BE2C (cell line): ENCODE results near the gene ULK2.
A peak's percentile ranks its signal among the peaks of the same experiment; 100 is the strongest.

Source experiments
- DNase-seq: peaks from one replicate; pipeline ENCODE4 v3.0.0-alpha.2; 2020
- H3K27me3 ChIP-seq: fragments of 250-450 bp; sonication (Bioruptor Pico); 2 replicates; pipeline ENCODE4 v1.5.1; 2020; ENCODE audit warnings: mild to moderate bottlenecking
- H3K36me3 ChIP-seq: fragments of 250-450 bp; sonication (Bioruptor Pico); 2 replicates; pipeline ENCODE4 v1.5.1; 2020; ENCODE audit warnings: mild to moderate bottlenecking
- H3K4me1 ChIP-seq: fragments of 250-450 bp; sonication (Bioruptor Pico); 2 replicates; pipeline ENCODE4 v1.5.1; 2020
- H3K4me3 ChIP-seq: 2 replicates; pipeline ENCODE4 v1.5.1; 2011; ENCODE audit warnings: low read depth, low read length
- H3K9me3 ChIP-seq: fragments of 250-450 bp; sonication (Bioruptor Pico); 2 replicates; pipeline ENCODE4 v1.5.1; 2020
- TF ChIP-seq, protein P1 (sequence below): IDR thresholded peaks from 2 replicates; pipeline ENCODE4 v1.5.1; 2012; ENCODE audit warnings: mild to moderate bottlenecking, low read depth, low read length

ULK2 gene

DNA sequence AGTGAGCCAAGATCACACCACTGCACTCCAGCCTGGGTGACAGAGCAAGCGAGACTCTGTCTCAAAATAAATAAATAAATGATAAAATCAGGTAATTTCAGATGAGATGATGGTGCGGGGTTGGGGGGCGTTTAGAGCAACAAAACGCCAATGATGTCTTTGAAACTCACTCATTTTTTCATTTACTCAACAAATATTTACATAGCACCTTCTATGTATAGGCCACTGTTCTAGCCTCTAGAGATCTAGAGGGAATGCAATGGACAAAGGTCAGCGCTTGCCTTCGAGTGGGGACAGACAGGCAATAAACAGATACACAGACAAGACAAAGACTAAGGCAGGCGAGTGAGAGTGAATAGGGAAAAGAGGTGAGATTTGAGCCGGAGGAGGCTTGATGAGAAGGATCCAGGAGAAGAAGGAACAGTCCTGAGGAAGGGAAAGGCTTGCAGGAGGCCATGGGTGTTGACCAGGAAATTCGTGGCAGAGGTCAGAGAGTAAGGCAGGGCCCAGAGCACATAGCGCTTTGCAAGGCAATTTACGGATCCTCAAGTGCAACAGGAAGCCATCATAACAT is 133.7 kb downstream of the ULK2 start:
- no peaks in the 10 kb centered on the region for H3K4me1 ChIP-seq
- H3K36me3 ChIP-seq = no peaks in the 10 kb centered on the region
- TF ChIP-seq, protein P1, sequence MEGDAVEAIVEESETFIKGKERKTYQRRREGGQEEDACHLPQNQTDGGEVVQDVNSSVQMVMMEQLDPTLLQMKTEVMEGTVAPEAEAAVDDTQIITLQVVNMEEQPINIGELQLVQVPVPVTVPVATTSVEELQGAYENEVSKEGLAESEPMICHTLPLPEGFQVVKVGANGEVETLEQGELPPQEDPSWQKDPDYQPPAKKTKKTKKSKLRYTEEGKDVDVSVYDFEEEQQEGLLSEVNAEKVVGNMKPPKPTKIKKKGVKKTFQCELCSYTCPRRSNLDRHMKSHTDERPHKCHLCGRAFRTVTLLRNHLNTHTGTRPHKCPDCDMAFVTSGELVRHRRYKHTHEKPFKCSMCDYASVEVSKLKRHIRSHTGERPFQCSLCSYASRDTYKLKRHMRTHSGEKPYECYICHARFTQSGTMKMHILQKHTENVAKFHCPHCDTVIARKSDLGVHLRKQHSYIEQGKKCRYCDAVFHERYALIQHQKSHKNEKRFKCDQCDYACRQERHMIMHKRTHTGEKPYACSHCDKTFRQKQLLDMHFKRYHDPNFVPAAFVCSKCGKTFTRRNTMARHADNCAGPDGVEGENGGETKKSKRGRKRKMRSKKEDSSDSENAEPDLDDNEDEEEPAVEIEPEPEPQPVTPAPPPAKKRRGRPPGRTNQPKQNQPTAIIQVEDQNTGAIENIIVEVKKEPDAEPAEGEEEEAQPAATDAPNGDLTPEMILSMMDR = no peak
- no peak for DNase-seq
- no peak overlapping the region for H3K4me3 ChIP-seq
- no peaks in the 10 kb centered on the region for H3K9me3 ChIP-seq
- no peaks in the 10 kb centered on the region for H3K27me3 ChIP-seq

DNA sequence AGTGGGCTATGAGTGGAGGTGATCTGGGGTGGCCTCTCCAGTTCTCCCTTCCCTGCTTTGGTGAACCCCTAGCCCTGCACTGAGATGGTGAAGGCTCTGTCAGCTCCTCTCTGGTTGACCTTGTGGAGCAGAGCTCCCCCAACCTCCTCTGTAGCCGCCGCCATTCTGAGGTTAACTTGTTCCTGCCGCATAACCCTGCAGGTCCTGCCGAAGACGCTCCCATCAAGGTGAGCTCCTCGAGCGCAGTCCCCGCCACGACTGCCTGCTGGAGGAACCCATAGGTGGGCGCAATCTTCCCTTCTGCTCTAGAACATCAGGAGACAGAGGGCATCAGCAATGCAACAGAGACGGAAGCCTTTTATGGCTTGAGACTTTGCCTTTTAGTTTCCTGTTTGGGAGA is 136.1 kb downstream of the ULK2 start:
- Histone ChIP-seq H3K27me3 (no peaks in the 10 kb centered on the region), H3K4me3 (no peak overlapping the region), H3K4me1 (peaks cover 4% of the 10 kb centered on the region), H3K9me3 (no peaks in the 10 kb centered on the region), H3K36me3 (no peaks in the 10 kb centered on the region)
- TF ChIP-seq, protein P1 = no peak
- DNase-seq = no peak

DNA sequence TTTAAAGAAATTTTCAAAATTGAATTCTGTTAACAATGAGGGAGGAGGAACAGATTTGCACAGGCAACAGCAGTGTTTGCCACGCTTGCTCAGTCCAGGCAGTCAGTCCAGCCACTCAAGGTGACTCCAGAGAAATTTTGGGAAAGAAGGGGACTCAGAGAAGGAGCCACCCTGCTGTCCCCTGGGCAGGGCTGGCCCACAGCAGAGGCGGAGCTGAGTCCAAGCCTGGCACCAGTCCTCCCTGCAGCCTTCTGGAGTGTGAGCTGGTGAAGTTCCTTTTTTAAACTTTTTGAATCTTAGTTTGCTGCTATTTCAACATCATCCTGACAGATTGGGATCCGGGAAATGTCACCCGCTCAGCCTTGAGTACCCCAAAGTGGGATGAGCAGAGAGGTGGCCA is 136.9 kb downstream of the ULK2 start:
- Histone ChIP-seq H3K4me3 (no peak overlapping the region), H3K36me3 (no peaks in the 10 kb centered on the region), H3K27me3 (no peaks in the 10 kb centered on the region), H3K9me3 (no peaks in the 10 kb centered on the region), H3K4me1 (peaks cover 4% of the 10 kb centered on the region)
- DNase-seq = no peak
- TF ChIP-seq, protein P1 = no peak

DNA sequence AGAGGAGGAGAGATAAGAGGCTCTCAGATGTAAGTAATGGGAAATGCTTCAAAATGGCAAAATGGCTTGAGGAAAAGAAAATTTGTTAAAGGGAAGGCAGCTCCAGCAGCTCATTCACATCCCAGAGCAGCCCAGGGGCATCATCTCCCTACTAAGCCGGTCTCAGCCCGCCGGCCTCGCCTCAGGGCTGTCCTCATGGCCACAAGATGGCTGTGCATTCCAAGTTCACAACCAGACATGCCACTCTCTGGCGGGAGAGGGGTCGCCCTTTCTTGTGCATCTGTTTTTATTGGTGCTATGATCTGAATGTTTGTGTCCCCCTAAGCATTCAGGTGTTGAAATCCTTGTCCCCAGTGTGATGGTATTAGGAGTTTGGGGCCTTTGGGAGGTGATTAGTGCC is 137.8 kb downstream of the ULK2 start:
- H3K9me3 ChIP-seq = no peaks in the 10 kb centered on the region
- H3K27me3 ChIP-seq = no peaks in the 10 kb centered on the region
- no peak for DNase-seq
- peaks cover 4% of the 10 kb centered on the region for H3K4me1 ChIP-seq
- TF ChIP-seq, protein P1 = no peak
- H3K36me3 ChIP-seq = no peaks in the 10 kb centered on the region
- no peak overlapping the region for H3K4me3 ChIP-seq

DNA sequence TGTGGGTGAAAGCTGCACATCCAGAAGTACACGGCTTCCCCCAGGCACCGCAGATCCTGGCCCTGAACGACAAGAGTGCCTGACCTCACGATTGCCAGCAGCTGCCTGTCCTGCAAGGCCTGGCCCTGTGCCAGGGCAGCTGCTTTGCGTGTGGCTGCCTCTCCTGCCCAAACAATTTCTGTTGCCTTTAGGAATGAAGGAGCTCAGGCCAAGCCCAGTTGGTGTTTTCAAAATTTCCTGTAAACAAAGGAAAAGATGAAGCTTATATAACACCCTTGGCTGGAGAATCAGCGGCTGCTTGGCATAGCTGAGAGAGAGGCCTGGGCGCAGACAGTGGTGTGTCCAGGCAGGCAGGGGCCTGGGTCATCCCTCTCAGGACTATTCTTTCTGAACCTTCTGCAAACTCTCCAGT is 139.6 kb downstream of the ULK2 start:
- Histone ChIP-seq H3K4me1 (peaks cover 4% of the 10 kb centered on the region), H3K9me3 (no peaks in the 10 kb centered on the region), H3K36me3 (no peaks in the 10 kb centered on the region), H3K4me3 (no peak overlapping the region), H3K27me3 (no peaks in the 10 kb centered on the region)
- peak; percentile 81 for DNase-seq
- TF ChIP-seq, protein P1 = no peak

DNA sequence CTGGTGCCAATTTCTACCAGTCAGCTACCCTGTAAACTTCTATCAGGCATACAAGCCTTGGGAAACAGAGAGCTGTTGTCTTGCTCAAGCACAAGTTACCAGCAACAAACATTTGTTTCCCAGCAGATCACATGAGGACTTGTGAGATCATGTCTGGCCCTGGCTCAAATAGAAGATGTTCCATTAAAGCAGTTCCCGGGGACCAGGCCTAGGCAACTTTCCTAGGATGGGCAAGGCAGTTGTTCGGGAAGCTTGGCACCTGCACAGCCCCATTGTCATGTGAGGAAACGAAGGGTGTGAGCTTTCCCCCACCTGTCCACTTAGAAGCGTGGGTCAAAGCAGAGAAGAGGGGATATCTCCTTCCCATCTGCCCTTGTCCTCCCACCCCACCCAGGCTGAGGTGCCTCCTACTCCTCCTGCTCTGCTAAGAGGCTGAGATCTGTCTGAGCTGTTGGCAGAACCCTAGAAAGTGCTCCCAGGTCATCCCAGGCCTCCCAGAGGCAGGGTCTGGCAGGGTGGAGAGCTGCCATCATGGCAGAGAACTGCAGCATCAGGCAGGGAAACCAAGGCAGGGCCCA is 140.1 kb downstream of the ULK2 start:
- no peak for DNase-seq
- Histone ChIP-seq H3K9me3 (no peaks in the 10 kb centered on the region), H3K4me1 (peaks cover 4% of the 10 kb centered on the region), H3K36me3 (no peaks in the 10 kb centered on the region), H3K4me3 (no peak overlapping the region), H3K27me3 (no peaks in the 10 kb centered on the region)
- TF ChIP-seq, protein P1 = no peak
